ENCODE data around the gene CDH20.

The CDH20 gene

DNA sequence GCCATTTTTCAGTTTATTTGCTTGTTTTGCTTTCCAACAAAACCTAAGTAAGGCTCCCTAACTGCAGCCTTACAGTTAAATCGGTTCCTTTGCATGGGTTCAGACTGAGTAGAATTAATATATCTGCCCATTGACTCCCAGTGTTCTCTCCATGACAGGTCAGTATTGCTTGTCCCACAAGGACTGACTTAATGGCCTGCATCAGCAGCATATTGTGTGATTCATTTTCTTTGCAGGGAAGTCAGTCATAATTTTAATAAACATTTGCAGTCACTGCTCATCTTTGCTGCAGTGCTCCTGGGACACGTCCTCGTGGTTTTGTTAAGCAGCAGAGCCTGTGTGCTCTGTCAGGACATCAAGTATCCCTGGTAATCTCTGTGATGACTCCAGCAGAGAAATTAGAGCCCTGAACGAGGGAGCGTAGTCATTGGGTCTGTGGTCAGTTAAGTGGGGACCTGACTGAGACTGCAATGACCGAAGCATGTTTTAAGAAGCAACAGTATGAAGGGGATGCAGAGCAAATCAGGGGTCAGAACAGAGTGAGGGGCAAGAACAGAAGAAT, 93.3 kb downstream of the CDH20 start:
- Histone ChIP-seq H3K9me3 (ENCODE audit: severe bottlenecking) (no peaks in the 10 kb centered on the region), H3K36me3 (no peaks in the 10 kb centered on the region), H3K4me3 (ENCODE audit: low read depth, low read length) (no peak overlapping the region), H3K27ac (no peak overlapping the region), H3K27me3 (ENCODE audit: insufficient read depth, low read depth, severe bottlenecking) (no peaks in the 10 kb centered on the region)
- DNase-seq = no peak
- TF ChIP-seq, protein P1, sequence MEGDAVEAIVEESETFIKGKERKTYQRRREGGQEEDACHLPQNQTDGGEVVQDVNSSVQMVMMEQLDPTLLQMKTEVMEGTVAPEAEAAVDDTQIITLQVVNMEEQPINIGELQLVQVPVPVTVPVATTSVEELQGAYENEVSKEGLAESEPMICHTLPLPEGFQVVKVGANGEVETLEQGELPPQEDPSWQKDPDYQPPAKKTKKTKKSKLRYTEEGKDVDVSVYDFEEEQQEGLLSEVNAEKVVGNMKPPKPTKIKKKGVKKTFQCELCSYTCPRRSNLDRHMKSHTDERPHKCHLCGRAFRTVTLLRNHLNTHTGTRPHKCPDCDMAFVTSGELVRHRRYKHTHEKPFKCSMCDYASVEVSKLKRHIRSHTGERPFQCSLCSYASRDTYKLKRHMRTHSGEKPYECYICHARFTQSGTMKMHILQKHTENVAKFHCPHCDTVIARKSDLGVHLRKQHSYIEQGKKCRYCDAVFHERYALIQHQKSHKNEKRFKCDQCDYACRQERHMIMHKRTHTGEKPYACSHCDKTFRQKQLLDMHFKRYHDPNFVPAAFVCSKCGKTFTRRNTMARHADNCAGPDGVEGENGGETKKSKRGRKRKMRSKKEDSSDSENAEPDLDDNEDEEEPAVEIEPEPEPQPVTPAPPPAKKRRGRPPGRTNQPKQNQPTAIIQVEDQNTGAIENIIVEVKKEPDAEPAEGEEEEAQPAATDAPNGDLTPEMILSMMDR (IDR thresholded peaks at IDR 0.05; ENCODE audit: low read depth, low read length) = no peak

DNA sequence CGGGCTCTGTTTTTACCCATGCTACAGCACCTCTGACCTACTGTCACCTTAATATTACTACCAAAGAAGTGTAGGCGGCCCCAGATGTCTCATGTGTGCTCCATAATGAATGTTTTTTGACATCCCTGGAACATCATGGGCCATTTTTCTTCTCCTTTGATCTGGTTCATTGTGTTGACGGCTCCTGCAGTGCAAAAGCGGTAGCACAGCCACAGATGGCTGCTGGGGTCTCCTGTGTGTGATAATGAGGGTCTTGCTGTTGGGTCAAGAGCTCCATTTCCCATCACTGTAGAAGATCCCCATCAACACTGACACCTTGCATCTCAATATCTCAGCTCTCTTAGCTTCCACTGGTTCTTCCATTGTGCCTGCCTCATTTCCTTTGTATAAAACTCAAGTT, 95.0 kb downstream of the CDH20 start:
- Histone ChIP-seq H3K4me3 (ENCODE audit: low read depth, low read length) (no peak overlapping the region), H3K27ac (no peak overlapping the region), H3K9me3 (ENCODE audit: severe bottlenecking) (no peaks in the 10 kb centered on the region), H3K27me3 (ENCODE audit: insufficient read depth, low read depth, severe bottlenecking) (no peaks in the 10 kb centered on the region), H3K36me3 (no peaks in the 10 kb centered on the region)
- TF ChIP-seq, protein P1 (IDR thresholded peaks at IDR 0.05; ENCODE audit: low read depth, low read length) = no peak
- no peak for DNase-seq

DNA sequence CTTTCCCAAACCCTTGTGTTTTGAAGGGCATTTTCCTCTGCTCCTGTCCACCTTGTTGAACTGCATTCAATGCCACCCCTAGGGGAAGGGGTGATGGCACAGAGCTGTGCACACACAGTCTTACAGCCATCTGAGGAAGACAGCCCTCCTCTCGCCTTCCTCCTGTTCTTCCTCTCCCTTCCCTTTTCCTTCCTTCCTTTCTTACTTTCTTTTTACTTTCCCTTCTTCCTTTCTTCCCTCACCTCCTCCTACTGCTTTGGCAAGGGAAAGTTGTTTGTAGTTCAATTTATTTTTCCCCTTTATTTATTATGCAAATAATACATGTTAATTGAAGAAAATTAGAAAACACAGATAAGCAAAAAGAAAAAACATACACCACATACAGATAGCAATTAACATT, 99.4 kb downstream of the CDH20 start:
- Histone ChIP-seq H3K36me3 (no peaks in the 10 kb centered on the region), H3K9me3 (ENCODE audit: severe bottlenecking) (no peaks in the 10 kb centered on the region), H3K27ac (no peak overlapping the region), H3K4me3 (ENCODE audit: low read depth, low read length) (no peak overlapping the region), H3K27me3 (ENCODE audit: insufficient read depth, low read depth, severe bottlenecking) (no peaks in the 10 kb centered on the region)
- DNase-seq = no peak
- TF ChIP-seq, protein P1 (IDR thresholded peaks at IDR 0.05; ENCODE audit: low read depth, low read length) = no peak

DNA sequence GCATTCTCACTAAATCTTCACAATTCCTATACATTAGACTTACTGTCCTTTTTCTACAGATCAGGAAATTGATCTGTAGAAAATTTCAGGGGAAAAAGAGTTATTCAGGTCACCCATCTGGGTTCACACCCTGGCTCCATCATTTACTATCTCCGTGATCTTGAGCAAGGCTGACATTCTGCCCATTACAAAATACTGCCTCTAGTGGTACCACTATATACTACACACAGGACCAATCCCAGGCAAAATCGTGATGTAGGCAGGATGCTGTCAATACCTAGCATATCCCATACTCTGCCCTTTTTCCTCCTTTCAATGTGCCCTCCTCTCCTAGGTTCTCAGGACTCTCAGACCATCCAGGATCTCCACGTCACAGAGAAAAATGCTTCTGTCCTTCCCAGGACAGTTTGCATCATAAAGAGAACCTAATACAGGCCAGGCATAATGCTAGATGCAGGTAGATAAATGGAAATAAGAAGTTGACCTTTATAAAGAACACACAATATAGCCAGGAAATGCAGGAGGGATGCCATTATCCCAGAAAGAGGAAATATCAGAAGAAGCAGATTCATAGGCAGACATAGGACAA, 101.9 kb downstream of the CDH20 start:
- Histone ChIP-seq H3K27ac (no peak overlapping the region), H3K4me3 (ENCODE audit: low read depth, low read length) (no peak overlapping the region), H3K36me3 (no peaks in the 10 kb centered on the region), H3K9me3 (ENCODE audit: severe bottlenecking) (no peaks in the 10 kb centered on the region), H3K27me3 (ENCODE audit: insufficient read depth, low read depth, severe bottlenecking) (no peaks in the 10 kb centered on the region)
- DNase-seq = peak; percentile 19
- TF ChIP-seq, protein P1 (IDR thresholded peaks at IDR 0.05; ENCODE audit: low read depth, low read length) = peak; percentile 74

DNA sequence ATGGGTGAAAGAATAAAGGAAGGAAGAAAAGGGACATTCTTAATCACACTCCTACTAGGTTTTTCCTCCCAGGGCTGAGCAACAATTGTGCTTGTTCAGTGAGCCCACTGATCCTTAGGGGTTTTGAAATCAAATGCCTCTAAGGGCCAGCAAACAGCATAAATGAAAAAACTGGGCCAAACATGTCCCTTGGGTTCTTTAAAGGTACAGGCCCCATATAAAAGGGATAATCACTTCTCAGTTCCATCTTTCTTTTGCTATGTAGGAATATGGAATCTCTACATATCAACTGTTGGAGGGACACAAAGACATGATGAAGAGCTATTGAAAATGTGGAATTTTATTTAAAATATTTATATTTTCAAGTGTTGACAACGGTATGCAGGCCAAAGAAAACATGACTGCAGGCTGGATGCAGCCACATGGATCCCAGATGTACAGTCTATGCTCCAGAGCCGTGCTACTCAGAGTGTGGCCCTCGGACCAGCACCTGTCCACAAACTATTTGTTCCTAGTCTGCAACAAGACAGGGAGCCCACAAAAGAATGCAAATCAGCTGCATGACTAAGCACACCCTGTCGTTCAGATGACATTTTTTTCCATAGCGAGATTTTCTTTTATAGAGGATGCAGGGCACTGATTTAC, 110.0 kb downstream of the CDH20 start:
- Histone ChIP-seq H3K9me3 (ENCODE audit: severe bottlenecking) (no peaks in the 10 kb centered on the region), H3K27ac (no peak overlapping the region), H3K4me3 (ENCODE audit: low read depth, low read length) (no peak overlapping the region), H3K27me3 (ENCODE audit: insufficient read depth, low read depth, severe bottlenecking) (no peaks in the 10 kb centered on the region), H3K36me3 (no peaks in the 10 kb centered on the region)
- no peak for DNase-seq
- TF ChIP-seq, protein P1 (IDR thresholded peaks at IDR 0.05; ENCODE audit: low read depth, low read length) = no peak
